ENCODE measurements around the gene SLC35B2. TPM values are rescaled to one million over a fixed set of nuclear protein-coding genes. Genes with fewer than 3 reads are reported as not detected.

The SLC35B2 gene
- total and polyA plus RNA-seq, 9 donors = 19.7 to 41.0 (median 27.1) TPM

- Histone ChIP-seq H3K36me3 (no peaks in the 10 kb centered on the region), H3K4me1 (ENCODE audit: insufficient read depth) (peaks cover 14% of the 10 kb centered on the region), H3K4me3 (no peak overlapping the region), H3K27ac (no peak overlapping the region), H3K27me3 (no peaks in the 10 kb centered on the region), H3K9me3 (no peaks in the 10 kb centered on the region)
- TF ChIP-seq CTCF (IDR thresholded peaks at IDR 0.05) = no peak
- TF ChIP-seq POLR2A (IDR thresholded peaks at IDR 0.05) = no peak
- TF ChIP-seq EP300 (IDR thresholded peaks at IDR 0.05) = no peak
- intact Hi-C loops (cut with DNase I) = no loop called here
- DNase-seq = no peak
- 92 to 93% (median 93%) methylated on average over 6 of the region's 6 CpGs for WGBS, 3 donors
Measured at GRCh38 chr6:44260451-44261297, 3.3 kb upstream of the SLC35B2 start.

DNA sequence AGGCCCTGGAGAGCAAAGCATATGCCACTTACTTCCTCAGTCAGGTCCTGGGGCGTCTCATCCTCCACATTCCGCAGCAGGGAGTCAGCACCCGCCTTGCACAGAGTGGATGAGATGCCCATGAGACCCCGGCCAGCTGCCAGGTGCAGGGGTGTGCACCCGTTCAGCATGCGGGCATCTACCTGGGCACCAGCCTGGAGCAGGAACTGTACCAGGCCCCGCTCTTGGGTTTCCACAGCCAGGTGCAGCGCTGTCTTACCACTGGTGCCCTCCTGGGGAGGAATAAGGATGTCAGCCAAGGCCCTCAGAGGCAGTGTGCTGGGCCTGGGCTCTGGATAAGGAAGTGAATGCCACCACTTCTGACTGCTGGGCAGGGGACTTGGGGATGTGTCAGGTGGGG is 2.7 kb upstream of the SLC35B2 start:
- no peaks in the 10 kb centered on the region for H3K36me3 ChIP-seq
- H3K27ac ChIP-seq = no peak overlapping the region
- intact Hi-C loops (cut with DNase I) = no loop called here
- peaks cover 14% of the 10 kb centered on the region for H3K4me1 ChIP-seq (ENCODE audit: insufficient read depth)
- H3K27me3 ChIP-seq = no peaks in the 10 kb centered on the region
- whole genome bisulfite sequencing, 3 donors = 89 to 100% (median 95%) methylated on average over 7 to 8 of the region's 8 CpGs
- H3K4me3 ChIP-seq = no peak overlapping the region
- DNase-seq = peak in 1 of 5 donors; percentile 32
- TF ChIP-seq EP300 (IDR thresholded peaks at IDR 0.05) (no peak), POLR2A (IDR thresholded peaks at IDR 0.05) (no peak), CTCF (IDR thresholded peaks at IDR 0.05) (no peak)
- no peaks in the 10 kb centered on the region for H3K9me3 ChIP-seq

GRCh38 chr6:44258921-44259320 is 1.6 kb upstream of the SLC35B2 start:
- DNase-seq = peak in 1 of 5 donors; percentile 31
- no peak for TF ChIP-seq CTCF (IDR thresholded peaks at IDR 0.05)
- no peak for TF ChIP-seq EP300 (IDR thresholded peaks at IDR 0.05)
- no peak for TF ChIP-seq POLR2A (IDR thresholded peaks at IDR 0.05)
- H3K27ac ChIP-seq = no peak overlapping the region
- intact Hi-C loops (cut with DNase I) = no loop called here
- WGBS, 3 donors = 88 to 89% (median 89%) methylated on average over 3 of the region's 3 CpGs
- no peaks in the 10 kb centered on the region for H3K9me3 ChIP-seq
- H3K4me3 ChIP-seq = no peak overlapping the region
- no peaks in the 10 kb centered on the region for H3K27me3 ChIP-seq
- no peaks in the 10 kb centered on the region for H3K36me3 ChIP-seq
- H3K4me1 ChIP-seq (ENCODE audit: insufficient read depth) = peaks cover 6% of the 10 kb centered on the region

DNA sequence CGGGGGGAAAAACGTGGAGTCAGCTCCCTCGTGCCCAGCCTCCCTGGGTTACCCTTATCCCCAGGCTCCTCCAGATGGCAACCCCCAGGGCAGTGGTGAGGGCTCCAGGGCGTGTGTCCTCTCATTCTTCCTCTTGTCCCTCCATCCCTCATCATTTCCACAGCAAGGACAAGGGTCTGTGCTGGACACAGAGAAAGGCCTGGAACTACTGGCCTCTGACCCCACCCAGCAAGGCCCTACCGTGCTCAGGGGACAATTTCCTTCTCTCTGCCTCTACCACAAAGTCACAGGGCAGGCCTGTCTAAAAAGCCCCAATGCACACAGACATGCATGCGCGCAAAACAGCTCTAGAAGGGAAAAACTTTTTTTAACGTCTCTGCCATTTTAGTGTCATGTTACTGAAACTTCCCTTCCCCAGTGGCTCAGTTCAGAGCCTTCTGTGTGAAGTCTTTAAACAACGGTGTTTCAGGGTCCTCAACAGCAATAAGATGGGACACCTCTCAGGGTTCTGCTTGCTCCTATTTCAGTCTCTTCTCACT is 1.1 kb upstream of the SLC35B2 start:
- intact Hi-C loops (cut with DNase I) = no loop called here
- Histone ChIP-seq H3K27ac (no peak overlapping the region), H3K36me3 (no peaks in the 10 kb centered on the region), H3K27me3 (no peaks in the 10 kb centered on the region), H3K4me1 (ENCODE audit: insufficient read depth) (peaks cover 5% of the 10 kb centered on the region), H3K9me3 (no peaks in the 10 kb centered on the region), H3K4me3 (no peak overlapping the region)
- TF ChIP-seq POLR2A (IDR thresholded peaks at IDR 0.05) (no peak), EP300 (IDR thresholded peaks at IDR 0.05) (no peak), CTCF (IDR thresholded peaks at IDR 0.05) (no peak)
- 74 to 87% (median 79%) methylated on average over 9 of the region's 9 CpGs for WGBS, 3 donors
- DNase-seq = peak in 1 of 5 donors; percentile 41

Measured in ovary (tissue), 9 donors.